Measurements from ENCODE around the gene ARMC5.

GRCh38 chr16:31430380-31431052 is 28.8 kb upstream of the ARMC5 start:
- TF ChIP-seq TAF1 (IDR thresholded peaks at IDR 0.05; ENCODE audit: borderline replicate concordance, low read depth, low read length) (no peak), POLR2AphosphoS5 (IDR thresholded peaks at IDR 0.05; ENCODE audit: low read depth, low read length) (no peak), POLR2A (IDR thresholded peaks at IDR 0.05; ENCODE audit: low read depth, low read length) (no peak)
